Lower leg skin (tissue), 3 donors: ENCODE results near the gene USP11.

ENCODE experiments used
- POLR2A ChIP-seq, 2 donors: fragments of 450-650 bp; IDR thresholded peaks; one replicate each; pipeline ENCODE4 v1.6.1; 2016 to 2017; ENCODE audit warnings: antibody characterized with exemption in 2 of 2, mild to moderate bottlenecking in 1 of 2, moderate library complexity in 1 of 2
- TF ChIP-seq, protein P1 (sequence below), 3 donors: fragments of 450-650 bp; IDR thresholded peaks; one replicate each; pipeline ENCODE4 v1.5.1; 2016; ENCODE audit warnings: antibody characterized with exemption in 3 of 3, mild to moderate bottlenecking in 3 of 3, moderate library complexity in 2 of 3

DNA sequence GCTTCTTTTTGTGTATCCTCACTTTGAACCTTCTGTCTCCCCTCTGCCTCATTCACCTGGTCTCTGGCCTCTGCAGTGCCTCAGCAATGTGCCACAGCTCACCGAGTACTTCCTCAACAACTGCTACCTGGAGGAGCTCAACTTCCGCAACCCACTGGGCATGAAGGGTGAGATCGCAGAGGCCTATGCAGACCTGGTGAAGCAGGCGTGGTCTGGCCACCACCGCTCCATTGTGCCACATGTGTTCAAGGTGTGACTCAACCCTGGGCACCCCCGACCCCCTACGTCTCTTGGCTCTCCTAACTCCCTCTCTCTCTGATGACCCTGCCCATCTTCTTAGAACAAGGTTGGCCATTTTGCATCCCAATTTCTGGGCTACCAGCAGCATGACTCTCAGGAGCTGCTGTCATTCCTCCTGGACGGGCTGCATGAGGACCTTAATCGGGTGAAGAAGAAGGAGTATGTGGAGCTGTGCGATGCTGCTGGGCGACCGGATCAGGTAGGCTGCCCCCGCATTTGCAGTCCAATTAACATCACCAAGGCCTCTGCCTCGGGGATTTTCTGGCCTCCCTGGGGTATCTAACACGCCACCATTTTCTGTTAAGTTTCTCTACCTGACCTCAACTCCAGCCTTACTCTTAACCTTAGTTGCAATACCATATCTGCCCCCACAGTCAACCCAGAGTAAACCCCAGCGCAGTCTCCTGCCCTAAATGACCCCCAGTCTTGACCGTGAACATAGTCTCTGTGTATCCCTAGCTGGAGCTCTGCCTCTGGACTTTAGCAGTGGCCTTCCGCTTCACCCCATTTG, 8.6 kb downstream of the USP11 start:
- TF ChIP-seq, protein P1, sequence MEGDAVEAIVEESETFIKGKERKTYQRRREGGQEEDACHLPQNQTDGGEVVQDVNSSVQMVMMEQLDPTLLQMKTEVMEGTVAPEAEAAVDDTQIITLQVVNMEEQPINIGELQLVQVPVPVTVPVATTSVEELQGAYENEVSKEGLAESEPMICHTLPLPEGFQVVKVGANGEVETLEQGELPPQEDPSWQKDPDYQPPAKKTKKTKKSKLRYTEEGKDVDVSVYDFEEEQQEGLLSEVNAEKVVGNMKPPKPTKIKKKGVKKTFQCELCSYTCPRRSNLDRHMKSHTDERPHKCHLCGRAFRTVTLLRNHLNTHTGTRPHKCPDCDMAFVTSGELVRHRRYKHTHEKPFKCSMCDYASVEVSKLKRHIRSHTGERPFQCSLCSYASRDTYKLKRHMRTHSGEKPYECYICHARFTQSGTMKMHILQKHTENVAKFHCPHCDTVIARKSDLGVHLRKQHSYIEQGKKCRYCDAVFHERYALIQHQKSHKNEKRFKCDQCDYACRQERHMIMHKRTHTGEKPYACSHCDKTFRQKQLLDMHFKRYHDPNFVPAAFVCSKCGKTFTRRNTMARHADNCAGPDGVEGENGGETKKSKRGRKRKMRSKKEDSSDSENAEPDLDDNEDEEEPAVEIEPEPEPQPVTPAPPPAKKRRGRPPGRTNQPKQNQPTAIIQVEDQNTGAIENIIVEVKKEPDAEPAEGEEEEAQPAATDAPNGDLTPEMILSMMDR (IDR thresholded peaks at IDR 0.05) = no peak
- no peak for TF ChIP-seq POLR2A (IDR thresholded peaks at IDR 0.05)
